NB4 (cell line): ENCODE measurements around the gene OSBPL2.

Experiments
- DNase-seq: peaks from one replicate; pipeline ENCODE4 v3.0.0; 2010; ENCODE audit warnings: low read depth
- H3K4me3 ChIP-seq: one replicate; pipeline ENCODE4 v1.5.1; 2011; ENCODE audit warnings: mild to moderate bottlenecking, low read depth, low read length, moderate library complexity
- CTCF ChIP-seq: IDR thresholded peaks from one replicate; pipeline ENCODE4 v1.5.1; 2012; ENCODE audit warnings: low read depth, low read length
- MAX ChIP-seq: IDR thresholded peaks from 2 replicates; pipeline ENCODE4 v1.6.1; 2011; ENCODE audit warnings: low read depth, low read length
- MYC ChIP-seq: IDR thresholded peaks from 2 replicates; pipeline ENCODE4 v1.6.1; 2011; ENCODE audit warnings: low read depth, low read length
- POLR2A ChIP-seq: IDR thresholded peaks from 2 replicates; pipeline ENCODE4 v1.6.1; 2011; ENCODE audit warnings: mild to moderate bottlenecking; ENCODE audit not compliant: insufficient read length; ENCODE audit errors: extremely low read depth

Gene OSBPL2

GRCh38 chr20:62289131-62289530 is 50.8 kb downstream of the OSBPL2 start:
- DNase-seq: no peak
- no peak for TF ChIP-seq MAX
- H3K4me3 ChIP-seq: no peak overlapping the region

GRCh38 chr20:62289898-62290297 is 51.6 kb downstream of the OSBPL2 start:
- no peak for TF ChIP-seq POLR2A
- TF ChIP-seq CTCF: no peak
- no peak for TF ChIP-seq MAX
- TF ChIP-seq MYC: no peak
- no peak for DNase-seq
- H3K4me3 ChIP-seq: no peak overlapping the region

- no peak overlapping the region for H3K4me3 ChIP-seq
- DNase-seq: no peak
- TF ChIP-seq MYC (no peak), MAX (no peak), POLR2A (no peak), CTCF (no peak)
These were observed 53.1 kb downstream of the OSBPL2 start for GRCh38 chr20:62291251-62292066.

GRCh38 chr20:62292108-62292507 is 53.8 kb downstream of the OSBPL2 start:
- no peak for TF ChIP-seq CTCF
- TF ChIP-seq MAX: no peak
- no peak for TF ChIP-seq POLR2A
- TF ChIP-seq MYC: no peak
- no peak overlapping the region for H3K4me3 ChIP-seq
- no peak for DNase-seq

- TF ChIP-seq POLR2A: no peak
- TF ChIP-seq MYC: no peak
- no peak for TF ChIP-seq CTCF
- no peak for TF ChIP-seq MAX
- H3K4me3 ChIP-seq: no peak overlapping the region
- no peak for DNase-seq
These were observed 54.9 kb downstream of the OSBPL2 start for GRCh38 chr20:62293111-62293784.

- DNase-seq: no peak
- TF ChIP-seq POLR2A (no peak), CTCF (no peak), MYC (no peak), MAX (no peak)
- H3K4me3 ChIP-seq: no peak overlapping the region
These were observed 55.6 kb downstream of the OSBPL2 start for GRCh38 chr20:62293946-62294345.
